ENCODE data around the gene EPG5. TPM values are rescaled to one million over a fixed set of nuclear protein-coding genes. Genes with fewer than 3 reads are reported as not detected.
A peak's percentile ranks its signal among the peaks of the same experiment; 100 is the strongest.

The EPG5 gene
- total and polyA plus RNA-seq, 4 donors, result 3.2 to 20.3 (median 11.1) TPM

- H3K27me3 ChIP-seq (ENCODE audit: control insufficient read depth in 4 of 4, insufficient read depth in 4 of 4, low read length in 3 of 4), result no peaks in the 10 kb centered on the region
- no peak overlapping the region for H3K9ac ChIP-seq (ENCODE audit: low read depth in 1 of 2, low read length in 2 of 2)
- peaks cover 3 to 21% (median 9%) of the 10 kb centered on the region in 4 donors for H3K4me1 ChIP-seq (ENCODE audit: control insufficient read depth in 4 of 4, insufficient read depth in 4 of 4, low read length in 3 of 4)
- no peak overlapping the region for H3K4me3 ChIP-seq (ENCODE audit: low read depth in 1 of 3, low read length in 3 of 3)
- no peaks in the 10 kb centered on the region for H3K9me3 ChIP-seq (ENCODE audit: control insufficient read depth in 4 of 4, low read length in 3 of 4)
- 92% methylated on average over 4 of the region's 4 CpGs for WGBS
- DNase-seq (ENCODE audit: low spot score), result no peak
- peaks cover 12 to 31% (median 27%) of the 10 kb centered on the region in 4 donors for H3K36me3 ChIP-seq (ENCODE audit: control insufficient read depth in 4 of 4, insufficient read depth in 3 of 4, low read depth in 1 of 4, low read length in 3 of 4)
- TF ChIP-seq JUND (IDR thresholded peaks at IDR 0.05) (no peak), RAD21 (IDR thresholded peaks at IDR 0.05) (no peak), REST (IDR thresholded peaks at IDR 0.05) (no peak), RXRA (IDR thresholded peaks at IDR 0.05) (no peak), ATF3 (IDR thresholded peaks at IDR 0.05) (no peak), FOXA1 (IDR thresholded peaks at IDR 0.05) (no peak), NR2F2 (IDR thresholded peaks at IDR 0.05) (no peak), HNF4A (conservative IDR thresholded peaks at IDR 0.05) (no peak), EGR1 (IDR thresholded peaks at IDR 0.05; ENCODE audit: low read depth in 2 of 2) (no peak), HNF4G (IDR thresholded peaks at IDR 0.05) (no peak), GABPA (IDR thresholded peaks at IDR 0.05 in 1 of 2, conservative IDR thresholded peaks at IDR 0.05 in 1 of 2) (no peak)
- TF ChIP-seq, protein P1, sequence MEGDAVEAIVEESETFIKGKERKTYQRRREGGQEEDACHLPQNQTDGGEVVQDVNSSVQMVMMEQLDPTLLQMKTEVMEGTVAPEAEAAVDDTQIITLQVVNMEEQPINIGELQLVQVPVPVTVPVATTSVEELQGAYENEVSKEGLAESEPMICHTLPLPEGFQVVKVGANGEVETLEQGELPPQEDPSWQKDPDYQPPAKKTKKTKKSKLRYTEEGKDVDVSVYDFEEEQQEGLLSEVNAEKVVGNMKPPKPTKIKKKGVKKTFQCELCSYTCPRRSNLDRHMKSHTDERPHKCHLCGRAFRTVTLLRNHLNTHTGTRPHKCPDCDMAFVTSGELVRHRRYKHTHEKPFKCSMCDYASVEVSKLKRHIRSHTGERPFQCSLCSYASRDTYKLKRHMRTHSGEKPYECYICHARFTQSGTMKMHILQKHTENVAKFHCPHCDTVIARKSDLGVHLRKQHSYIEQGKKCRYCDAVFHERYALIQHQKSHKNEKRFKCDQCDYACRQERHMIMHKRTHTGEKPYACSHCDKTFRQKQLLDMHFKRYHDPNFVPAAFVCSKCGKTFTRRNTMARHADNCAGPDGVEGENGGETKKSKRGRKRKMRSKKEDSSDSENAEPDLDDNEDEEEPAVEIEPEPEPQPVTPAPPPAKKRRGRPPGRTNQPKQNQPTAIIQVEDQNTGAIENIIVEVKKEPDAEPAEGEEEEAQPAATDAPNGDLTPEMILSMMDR (IDR thresholded peaks at IDR 0.05; ENCODE audit: low read depth, low read length, missing input control), result no peak
- H3K27ac ChIP-seq (ENCODE audit: low read depth in 1 of 2, low read length in 2 of 2), result no peak overlapping the region
Observed at GRCh38 chr18:45900623-45901022, 66.5 kb downstream of the EPG5 start.

DNA sequence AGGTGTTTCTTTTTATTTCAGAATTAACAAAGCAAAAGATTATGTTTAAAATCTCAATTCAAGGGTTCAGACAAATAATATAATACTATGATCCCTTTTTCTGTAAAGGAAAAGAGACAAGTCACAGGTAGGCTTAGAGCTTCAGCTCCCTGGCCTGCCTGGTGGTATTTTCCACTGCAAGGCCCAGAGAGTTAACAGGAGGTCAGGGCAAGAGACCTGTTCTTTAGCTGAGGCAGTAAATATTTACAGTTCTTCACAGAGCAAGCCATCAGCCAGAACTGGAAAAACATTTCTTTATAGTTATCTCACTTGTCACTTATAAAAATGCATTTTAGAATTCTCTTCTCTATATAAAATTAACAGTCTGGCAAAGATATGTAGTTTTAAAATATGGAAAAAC, 70.1 kb downstream of the EPG5 start:
- Histone ChIP-seq H3K9ac (ENCODE audit: low read depth in 1 of 2, low read length in 2 of 2) (peak overlapping the region in 1 of 2 donors; percentile 65), H3K4me1 (ENCODE audit: control insufficient read depth in 4 of 4, insufficient read depth in 4 of 4, low read length in 3 of 4) (peaks cover 3 to 19% (median 9%) of the 10 kb centered on the region in 4 donors), H3K27ac (ENCODE audit: low read depth in 1 of 2, low read length in 2 of 2) (peak overlapping the region; percentile 18 to 62), H3K36me3 (ENCODE audit: control insufficient read depth in 4 of 4, insufficient read depth in 3 of 4, low read depth in 1 of 4, low read length in 3 of 4) (peaks cover 12 to 25% (median 20%) of the 10 kb centered on the region in 4 donors), H3K27me3 (ENCODE audit: control insufficient read depth in 4 of 4, insufficient read depth in 4 of 4, low read length in 3 of 4) (no peaks in the 10 kb centered on the region), H3K9me3 (ENCODE audit: control insufficient read depth in 4 of 4, low read length in 3 of 4) (no peaks in the 10 kb centered on the region), H3K4me3 (ENCODE audit: low read depth in 1 of 3, low read length in 3 of 3) (no peak overlapping the region)
- no peak for DNase-seq (ENCODE audit: low spot score)
- TF ChIP-seq ATF3 (IDR thresholded peaks at IDR 0.05), result no peak
- TF ChIP-seq YY1 (IDR thresholded peaks at IDR 0.05), result peak; percentile 47
- TF ChIP-seq TAF1 (conservative IDR thresholded peaks at IDR 0.05), result no peak
- TF ChIP-seq MAX (IDR thresholded peaks at IDR 0.05), result no peak
- TF ChIP-seq HNF4A (conservative IDR thresholded peaks at IDR 0.05), result peak; percentile 50 to 70
- TF ChIP-seq, protein P1 (IDR thresholded peaks at IDR 0.05; ENCODE audit: low read depth, low read length, missing input control), result no peak
- TF ChIP-seq FOXA2 (IDR thresholded peaks at IDR 0.05), result peak; percentile 80
- peak; percentile 17 to 33 for TF ChIP-seq RAD21 (IDR thresholded peaks at IDR 0.05)
- no peak for TF ChIP-seq REST (IDR thresholded peaks at IDR 0.05)
- TF ChIP-seq JUND (IDR thresholded peaks at IDR 0.05), result peak in 1 of 2 donors; percentile 56
- TF ChIP-seq SP1 (IDR thresholded peaks at IDR 0.05), result peak; percentile 79
- TF ChIP-seq ZBTB33 (IDR thresholded peaks at IDR 0.05), result peak; percentile 48
- no peak for TF ChIP-seq HNF4G (IDR thresholded peaks at IDR 0.05)
